Osteoblast (primary cell): ENCODE results near the gene HTR3A. TPM values are rescaled to one million over a fixed set of nuclear protein-coding genes. Genes with fewer than 3 reads are reported as not detected.
"Not testable (repeated sequence)": the region's sequence is repeated elsewhere in the genome, so short reads cannot be mapped to it uniquely, and the experiment has no call there.

Experiments
- DNase-seq: peaks from one replicate; pipeline ENCODE4 v3.0.0; 2011; ENCODE audit warnings: low spot score, mixed read lengths; ENCODE audit not compliant: insufficient read length; ENCODE audit errors: missing footprints
- H2AFZ ChIP-seq: 2 replicates; pipeline ENCODE4 v1.6.0; 2011; ENCODE audit warnings: mild to moderate bottlenecking, low read length
- H3K27ac ChIP-seq: 2 replicates; pipeline ENCODE4 v1.5.1; 2011; ENCODE audit warnings: mild to moderate bottlenecking, low read depth, low read length, moderate library complexity
- H3K27me3 ChIP-seq: 2 replicates; pipeline ENCODE4 v1.6.0; 2012; ENCODE audit warnings: mild to moderate bottlenecking, control low read depth, inconsistent platforms, low read length, moderate library complexity; ENCODE audit not compliant: insufficient read depth
- H3K36me3 ChIP-seq: 2 replicates; pipeline ENCODE4 v1.5.1; 2011; ENCODE audit warnings: mild to moderate bottlenecking, low read length, control low read depth, moderate library complexity; ENCODE audit not compliant: insufficient read depth
- H3K4me1 ChIP-seq: 2 replicates; pipeline ENCODE4 v1.5.1; 2011; ENCODE audit warnings: mild to moderate bottlenecking, low read length, control low read depth, moderate library complexity; ENCODE audit not compliant: insufficient read depth
- H3K4me2 ChIP-seq: 2 replicates; pipeline ENCODE4 v1.6.0; 2011; ENCODE audit warnings: mild to moderate bottlenecking, low read length; ENCODE audit not compliant: insufficient read depth
- H3K4me3 ChIP-seq: fragments of 200-600 bp; sonication (generic); 3 replicates; pipeline ENCODE4 v1.5.1; 2012; ENCODE audit warnings: mild to moderate bottlenecking, low read length, inconsistent platforms; ENCODE audit not compliant: insufficient read depth
- H3K79me2 ChIP-seq: 2 replicates; pipeline ENCODE4 v1.6.0; 2012; ENCODE audit warnings: mild to moderate bottlenecking, low read length, control low read depth, inconsistent platforms; ENCODE audit not compliant: insufficient read depth
- H3K9me3 ChIP-seq: 2 replicates; pipeline ENCODE4 v1.5.1; 2011; ENCODE audit warnings: low read depth, low read length, control low read depth
- H4K20me1 ChIP-seq: 2 replicates; pipeline ENCODE4 v1.6.0; 2012; ENCODE audit warnings: mild to moderate bottlenecking, low read length, control low read depth; ENCODE audit not compliant: insufficient read depth
- total RNA-seq: library from RNA; depleted of rRNA; stranded (reverse); fragments of >200 nt; gene quantifications from 2 replicates; pipeline ENCODE4 v1.2.3, GENCODE V29; 2012
- TF ChIP-seq, protein P1 (sequence below): IDR thresholded peaks from 2 replicates; pipeline ENCODE4 v1.5.1; 2011; ENCODE audit warnings: mild to moderate bottlenecking, low read depth, low read length, moderate library complexity; ENCODE audit errors: extremely low read depth

HTR3A gene
- total RNA-seq, 1 donor, result not detected

DNA sequence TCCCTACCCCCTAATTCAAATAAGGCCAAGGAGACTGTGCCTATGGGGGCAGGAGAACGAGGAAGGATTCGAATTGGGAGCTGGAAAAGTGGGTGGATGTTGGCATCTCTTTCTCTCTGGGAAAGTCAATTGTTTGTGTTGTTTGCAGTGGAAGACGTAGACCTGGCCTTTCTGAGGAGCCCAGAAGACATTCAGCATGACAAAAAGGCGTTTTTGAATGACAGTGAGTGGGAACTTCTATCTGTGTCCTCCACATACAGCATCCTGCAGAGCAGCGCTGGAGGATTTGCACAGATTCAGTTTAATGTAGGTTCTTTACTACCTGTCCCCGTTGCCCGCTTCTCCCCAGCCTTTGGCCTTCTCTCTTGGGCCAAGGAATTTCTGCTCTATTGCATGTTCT, 42.1 kb upstream of the HTR3A start:
- H3K9me3 ChIP-seq, result no peaks in the 10 kb centered on the region
- no peak overlapping the region for H3K4me3 ChIP-seq
- no peaks in the 10 kb centered on the region for H3K36me3 ChIP-seq
- no peak overlapping the region for H3K27ac ChIP-seq
- no peaks in the 10 kb centered on the region for H3K27me3 ChIP-seq
- no peaks in the 10 kb centered on the region for H3K79me2 ChIP-seq
- no peaks in the 10 kb centered on the region for H3K4me1 ChIP-seq
- no peak overlapping the region for H3K4me2 ChIP-seq
- H4K20me1 ChIP-seq, result no peaks in the 10 kb centered on the region
- no peak for DNase-seq
- no peak overlapping the region for H2AFZ ChIP-seq
- TF ChIP-seq, protein P1, sequence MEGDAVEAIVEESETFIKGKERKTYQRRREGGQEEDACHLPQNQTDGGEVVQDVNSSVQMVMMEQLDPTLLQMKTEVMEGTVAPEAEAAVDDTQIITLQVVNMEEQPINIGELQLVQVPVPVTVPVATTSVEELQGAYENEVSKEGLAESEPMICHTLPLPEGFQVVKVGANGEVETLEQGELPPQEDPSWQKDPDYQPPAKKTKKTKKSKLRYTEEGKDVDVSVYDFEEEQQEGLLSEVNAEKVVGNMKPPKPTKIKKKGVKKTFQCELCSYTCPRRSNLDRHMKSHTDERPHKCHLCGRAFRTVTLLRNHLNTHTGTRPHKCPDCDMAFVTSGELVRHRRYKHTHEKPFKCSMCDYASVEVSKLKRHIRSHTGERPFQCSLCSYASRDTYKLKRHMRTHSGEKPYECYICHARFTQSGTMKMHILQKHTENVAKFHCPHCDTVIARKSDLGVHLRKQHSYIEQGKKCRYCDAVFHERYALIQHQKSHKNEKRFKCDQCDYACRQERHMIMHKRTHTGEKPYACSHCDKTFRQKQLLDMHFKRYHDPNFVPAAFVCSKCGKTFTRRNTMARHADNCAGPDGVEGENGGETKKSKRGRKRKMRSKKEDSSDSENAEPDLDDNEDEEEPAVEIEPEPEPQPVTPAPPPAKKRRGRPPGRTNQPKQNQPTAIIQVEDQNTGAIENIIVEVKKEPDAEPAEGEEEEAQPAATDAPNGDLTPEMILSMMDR, result no peak

DNA sequence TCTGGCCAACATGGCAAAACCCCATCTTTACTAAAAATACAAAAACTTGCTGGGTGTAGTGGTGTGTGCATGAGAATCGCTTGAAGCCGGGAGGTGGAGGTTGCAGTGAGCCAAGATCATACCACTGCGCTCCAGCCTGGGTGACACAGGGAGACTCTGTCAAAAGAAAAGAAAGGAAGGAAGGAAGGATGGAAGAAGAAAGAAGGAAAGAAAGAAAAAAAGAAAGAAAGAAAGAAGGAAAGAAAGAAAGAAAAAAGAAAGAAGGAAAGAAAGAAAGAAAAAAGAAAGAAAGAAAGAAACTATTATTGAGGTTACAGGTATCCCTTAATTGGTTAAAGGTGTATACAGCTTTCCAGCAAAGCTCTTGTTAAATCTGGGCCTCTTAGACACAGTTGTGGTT, 40.7 kb upstream of the HTR3A start:
- not testable (repeated sequence) for H3K79me2 ChIP-seq, H2AFZ ChIP-seq, H3K27ac ChIP-seq, H3K4me1 ChIP-seq, H3K36me3 ChIP-seq, H3K4me3 ChIP-seq, H3K9me3 ChIP-seq, H3K27me3 ChIP-seq, H3K4me2 ChIP-seq, DNase-seq, H4K20me1 ChIP-seq

DNA sequence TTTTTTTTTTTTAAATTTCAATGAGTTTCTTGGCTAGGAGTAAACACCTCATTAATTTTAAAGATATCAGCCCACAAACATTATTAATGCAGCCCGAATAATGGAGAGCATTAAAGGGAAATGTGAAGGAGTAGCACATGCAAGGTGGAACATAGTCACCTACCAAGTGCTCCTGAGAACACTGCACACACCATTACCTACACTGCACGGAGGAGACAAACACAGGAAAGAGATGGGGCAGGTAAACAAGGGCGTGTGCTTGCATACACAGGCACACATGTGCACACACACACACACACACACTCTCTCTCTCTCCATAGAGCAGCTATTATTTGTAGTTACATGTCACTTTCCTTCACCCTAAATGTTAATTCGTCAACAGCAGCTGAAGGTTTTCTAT, 40.1 kb upstream of the HTR3A start:
- Histone ChIP-seq H3K4me2 (no peak overlapping the region), H3K4me1 (no peaks in the 10 kb centered on the region), H3K27ac (no peak overlapping the region), H3K79me2 (no peaks in the 10 kb centered on the region), H3K9me3 (no peaks in the 10 kb centered on the region), H4K20me1 (no peaks in the 10 kb centered on the region), H2AFZ (no peak overlapping the region), H3K4me3 (no peak overlapping the region), H3K27me3 (no peaks in the 10 kb centered on the region), H3K36me3 (no peaks in the 10 kb centered on the region)
- TF ChIP-seq, protein P1, result no peak
- no peak for DNase-seq

DNA sequence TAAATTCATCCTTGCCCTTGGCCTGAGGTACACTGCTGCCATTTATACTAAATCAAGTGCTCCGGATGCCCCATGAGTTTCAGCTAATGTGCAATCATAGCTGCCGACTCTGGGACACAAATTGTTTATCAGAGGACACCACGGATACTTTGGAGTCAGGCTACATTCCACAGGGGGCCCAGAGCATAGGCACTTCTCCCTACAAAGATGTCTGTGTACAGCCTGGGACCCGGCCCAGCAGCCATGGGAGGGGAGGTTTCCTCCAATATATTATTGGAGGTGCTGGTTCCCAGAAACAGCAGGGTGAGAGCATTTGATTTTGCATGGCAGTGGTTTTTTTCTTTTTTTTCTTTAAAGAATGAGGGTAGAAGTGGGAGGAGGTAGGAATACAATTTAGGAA, 39.0 kb upstream of the HTR3A start:
- no peaks in the 10 kb centered on the region for H3K9me3 ChIP-seq
- no peak overlapping the region for H3K4me3 ChIP-seq
- DNase-seq, result no peak
- H3K36me3 ChIP-seq, result no peaks in the 10 kb centered on the region
- H4K20me1 ChIP-seq, result no peaks in the 10 kb centered on the region
- no peaks in the 10 kb centered on the region for H3K27me3 ChIP-seq
- no peaks in the 10 kb centered on the region for H3K79me2 ChIP-seq
- no peak overlapping the region for H2AFZ ChIP-seq
- H3K27ac ChIP-seq, result no peak overlapping the region
- TF ChIP-seq, protein P1, result no peak
- H3K4me2 ChIP-seq, result no peak overlapping the region
- H3K4me1 ChIP-seq, result no peaks in the 10 kb centered on the region

DNA sequence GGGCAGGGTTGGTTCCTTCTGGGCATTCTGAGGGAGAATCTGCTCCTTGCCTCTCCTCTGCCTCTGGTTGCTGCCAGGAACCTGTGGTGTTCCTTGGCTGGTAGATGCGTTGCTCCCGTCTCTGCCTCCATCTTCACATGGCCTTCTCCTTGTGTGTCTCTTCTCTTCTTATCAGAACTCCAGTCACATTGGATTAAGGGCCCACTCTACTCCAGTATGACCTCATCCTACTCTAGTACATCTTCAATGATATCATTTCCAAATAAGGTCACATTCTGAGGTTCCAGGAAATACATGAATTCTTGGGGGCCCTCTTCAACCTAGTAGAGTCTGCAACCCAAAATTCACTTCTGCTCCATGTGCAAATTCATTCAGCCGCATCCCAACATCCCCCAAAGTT, 37.0 kb upstream of the HTR3A start:
- Histone ChIP-seq H3K4me2 (no peak overlapping the region), H3K79me2 (no peaks in the 10 kb centered on the region), H3K9me3 (no peaks in the 10 kb centered on the region), H3K27me3 (no peaks in the 10 kb centered on the region), H3K36me3 (no peaks in the 10 kb centered on the region), H3K4me1 (no peaks in the 10 kb centered on the region), H4K20me1 (no peaks in the 10 kb centered on the region), H3K27ac (no peak overlapping the region), H2AFZ (no peak overlapping the region), H3K4me3 (no peak overlapping the region)
- DNase-seq, result no peak
- TF ChIP-seq, protein P1, result no peak
